8988T (cell line): Measurements from ENCODE around the gene MINDY4.

ENCODE experiments used
- DNase-seq: peaks from one replicate; pipeline ENCODE4 v3.0.0; 2011

The MINDY4 gene

DNA sequence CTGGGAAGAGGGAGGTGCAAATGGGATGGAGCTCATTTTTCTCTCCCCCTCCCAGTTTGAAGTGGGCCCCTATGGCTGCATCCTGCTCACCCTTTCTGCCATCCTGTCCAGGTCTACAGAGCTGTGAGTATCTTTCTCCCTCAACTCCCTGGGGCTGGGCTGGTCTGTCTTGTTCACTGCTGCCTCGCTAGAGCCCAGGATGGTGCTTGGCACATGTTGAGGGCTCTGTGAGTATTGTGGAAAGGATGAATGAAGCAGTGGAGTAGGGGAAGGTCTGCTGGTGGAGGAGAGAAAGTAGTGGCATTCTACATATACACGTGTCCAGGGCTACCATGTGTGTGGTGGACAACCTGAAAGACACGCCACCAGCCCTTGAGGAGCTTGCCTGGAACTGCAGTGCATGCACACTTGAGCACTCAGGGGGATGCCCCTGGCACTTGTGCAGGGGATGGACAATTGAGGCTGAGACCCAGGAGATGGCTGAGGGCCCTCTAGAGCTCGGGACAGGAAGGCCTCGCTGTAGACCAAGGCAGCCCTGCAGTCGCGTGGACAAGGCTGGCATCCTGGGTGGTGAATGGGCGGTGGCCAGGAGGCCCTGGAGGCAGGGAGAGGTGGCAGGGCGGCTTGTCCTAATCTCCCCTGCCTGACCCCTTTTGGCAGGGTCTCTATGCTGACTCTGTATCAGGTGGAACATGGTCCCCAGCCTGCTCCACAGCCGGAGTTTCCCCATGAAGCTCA is 88.2 kb downstream of the MINDY4 start:
- no peak for DNase-seq

DNA sequence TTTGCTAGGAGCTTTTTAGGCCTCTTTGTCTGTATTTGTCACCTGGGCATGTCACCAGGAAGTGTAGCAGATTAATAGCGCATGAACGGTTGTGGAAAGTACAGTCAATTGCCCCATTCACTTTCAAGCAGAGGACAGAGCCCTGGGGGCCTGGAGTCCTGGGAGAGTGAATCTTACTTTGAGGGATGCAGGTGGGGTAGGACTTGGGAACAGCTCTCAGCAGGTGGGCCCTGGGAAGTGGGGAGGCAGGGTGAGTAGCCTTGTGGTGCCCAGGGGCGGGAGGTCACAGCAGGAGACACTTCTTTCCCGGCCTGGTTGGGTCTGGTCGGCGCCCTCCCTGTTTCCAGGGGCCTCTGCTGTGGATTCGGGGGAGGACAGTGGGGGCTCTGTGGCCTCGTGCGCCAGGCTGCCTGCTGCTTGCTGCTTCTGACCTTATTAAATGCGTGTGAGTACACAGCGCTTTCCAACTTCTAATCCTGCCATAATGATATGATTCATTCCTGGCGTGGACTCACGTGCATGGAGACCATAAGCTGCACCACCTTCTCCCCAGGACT is 88.8 kb downstream of the MINDY4 start:
- no peak for DNase-seq

DNA sequence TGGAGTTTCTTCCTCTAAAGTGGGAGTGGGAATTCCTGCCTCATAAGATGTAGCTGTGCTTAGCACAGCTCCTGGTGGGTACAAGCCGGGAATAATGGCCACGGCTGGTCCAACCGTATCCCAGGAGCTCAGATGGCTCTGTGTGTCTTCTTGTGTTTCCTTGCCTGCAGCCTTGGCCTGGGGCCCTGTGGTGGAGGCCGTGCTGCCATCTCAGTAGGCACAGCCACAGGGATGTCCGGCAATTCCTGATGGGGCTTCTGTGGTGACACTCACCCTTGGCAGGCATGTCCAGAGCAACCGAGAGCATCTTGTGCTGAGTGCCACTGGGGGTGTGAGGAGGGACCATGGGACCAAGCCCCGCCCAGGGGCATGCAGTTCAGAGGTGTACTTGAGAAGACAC is 90.4 kb downstream of the MINDY4 start:
- DNase-seq: no peak

DNA sequence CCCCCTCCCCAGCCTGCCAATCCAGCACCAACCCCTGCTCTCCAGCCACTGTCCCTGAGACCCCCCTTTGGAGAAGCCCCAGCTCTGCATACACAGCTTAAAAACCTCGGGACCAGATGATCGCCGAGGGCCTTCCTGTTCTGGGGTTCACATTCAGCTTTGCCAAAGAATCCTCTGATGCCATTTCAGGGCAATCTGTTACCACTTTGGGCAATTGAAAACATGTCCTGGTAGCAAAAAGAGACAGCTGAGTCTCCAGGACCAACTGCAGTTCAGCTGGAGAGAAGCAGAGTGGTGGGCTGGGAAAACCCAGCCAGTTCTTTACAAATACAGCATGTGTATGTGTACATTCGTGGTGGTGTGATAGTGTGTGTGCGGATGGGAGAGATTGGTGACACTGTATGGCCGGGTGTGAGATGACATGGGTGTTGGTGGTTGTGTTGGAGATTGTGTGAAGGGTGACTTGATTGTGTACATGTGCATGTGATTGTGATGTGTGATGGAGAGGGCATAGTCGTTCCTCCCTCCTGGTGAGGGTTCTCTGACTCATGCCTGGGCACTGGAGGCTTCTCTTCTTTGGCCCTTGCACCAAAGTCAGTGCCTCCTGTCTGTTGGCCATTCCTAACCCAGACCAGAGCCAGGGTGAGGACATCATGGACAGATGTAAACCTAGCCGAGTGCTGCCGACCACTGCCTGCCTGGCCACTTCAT is 91.9 kb downstream of the MINDY4 start:
- no peak for DNase-seq

DNA sequence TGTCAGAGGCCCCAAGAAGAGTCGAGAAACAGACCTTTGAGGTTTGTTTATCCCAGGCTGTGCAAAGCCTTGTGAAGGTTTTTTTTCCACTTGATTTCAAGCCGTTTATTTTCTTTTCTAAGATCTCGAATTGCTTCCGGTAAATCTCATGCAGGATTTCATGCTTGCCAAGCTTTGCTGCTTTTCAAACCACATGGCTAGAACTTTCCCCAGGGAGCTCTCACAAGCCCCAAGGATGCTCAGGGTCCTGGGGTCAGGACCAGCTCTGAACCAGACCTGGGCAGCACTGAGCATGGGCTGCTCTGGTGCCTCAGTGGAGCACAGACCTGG is 92.5 kb downstream of the MINDY4 start:
- DNase-seq: no peak

GRCh38 chr7:30864101-30864500 is 92.9 kb downstream of the MINDY4 start:
- no peak for DNase-seq

DNA sequence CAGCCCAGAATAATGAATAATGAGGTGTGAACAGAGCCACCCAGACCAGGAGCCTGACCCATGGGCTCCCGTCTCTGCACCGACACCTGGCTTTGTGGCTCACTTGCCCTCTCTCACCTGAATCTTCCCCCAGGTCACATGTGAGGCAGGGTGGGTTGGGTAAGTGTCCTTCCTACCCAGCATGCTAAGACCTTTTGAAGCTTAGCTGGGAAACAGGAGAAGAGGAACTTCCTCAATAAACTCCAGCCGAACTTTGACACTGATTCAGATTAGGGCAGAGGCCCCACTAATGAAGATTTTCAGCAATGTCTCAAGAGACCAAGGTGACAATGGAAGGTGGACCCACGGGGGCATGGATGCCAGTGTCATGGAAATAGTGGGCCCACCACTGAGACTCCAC is 93.9 kb downstream of the MINDY4 start:
- DNase-seq: no peak

GRCh38 chr7:30865821-30866220 is 94.6 kb downstream of the MINDY4 start:
- no peak for DNase-seq

- DNase-seq: no peak
Measured at GRCh38 chr7:30866939-30867338, 95.7 kb downstream of the MINDY4 start.

GRCh38 chr7:30867483-30867882 is 96.3 kb downstream of the MINDY4 start:
- no peak for DNase-seq

- no peak for DNase-seq
Measured at GRCh38 chr7:30869794-30870611, 98.8 kb downstream of the MINDY4 start.

- DNase-seq: no peak
Measured at GRCh38 chr7:30870821-30871518, 99.8 kb downstream of the MINDY4 start.

DNA sequence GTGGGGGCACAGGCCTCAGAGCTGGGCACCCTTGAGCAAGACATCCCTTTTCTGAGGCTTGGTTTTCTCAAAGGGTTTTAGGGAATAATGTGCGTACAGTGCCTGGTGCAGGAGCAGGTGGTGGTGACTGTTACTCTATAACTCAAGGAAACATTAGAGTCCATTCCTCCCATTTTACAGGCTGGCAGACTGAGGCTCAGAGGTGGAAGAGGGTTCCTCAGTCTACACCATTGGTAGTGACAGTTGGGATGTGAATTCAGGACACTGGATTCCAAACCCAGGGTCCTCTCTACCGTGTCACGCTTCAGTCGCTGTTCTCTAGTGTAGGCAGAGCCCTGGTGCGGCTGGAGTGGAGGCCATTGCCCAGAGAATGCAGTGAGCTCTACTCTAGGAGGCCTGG is 100.4 kb downstream of the MINDY4 start:
- no peak for DNase-seq

- DNase-seq: no peak
Measured at GRCh38 chr7:30873207-30873606, 102.0 kb downstream of the MINDY4 start.

DNA sequence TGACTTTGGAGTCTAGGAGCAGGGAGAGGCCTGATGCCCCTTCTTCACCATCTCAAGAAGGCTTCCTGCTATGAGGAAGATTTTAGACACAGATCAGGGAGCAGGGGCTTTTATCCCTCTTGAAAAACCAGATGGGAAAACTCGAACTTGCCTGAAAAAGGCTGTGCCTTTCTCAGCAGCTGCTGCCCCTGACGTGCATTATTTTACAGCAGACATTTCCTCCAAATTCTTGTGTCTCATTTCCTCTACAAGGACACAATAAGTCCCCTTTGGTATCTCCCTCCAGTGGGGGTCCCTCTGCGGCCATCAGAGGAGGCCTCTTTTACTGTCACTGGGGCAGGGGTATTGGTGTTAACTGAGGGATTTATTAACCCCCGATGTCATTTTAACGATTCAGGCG is 102.4 kb downstream of the MINDY4 start:
- no peak for DNase-seq

DNA sequence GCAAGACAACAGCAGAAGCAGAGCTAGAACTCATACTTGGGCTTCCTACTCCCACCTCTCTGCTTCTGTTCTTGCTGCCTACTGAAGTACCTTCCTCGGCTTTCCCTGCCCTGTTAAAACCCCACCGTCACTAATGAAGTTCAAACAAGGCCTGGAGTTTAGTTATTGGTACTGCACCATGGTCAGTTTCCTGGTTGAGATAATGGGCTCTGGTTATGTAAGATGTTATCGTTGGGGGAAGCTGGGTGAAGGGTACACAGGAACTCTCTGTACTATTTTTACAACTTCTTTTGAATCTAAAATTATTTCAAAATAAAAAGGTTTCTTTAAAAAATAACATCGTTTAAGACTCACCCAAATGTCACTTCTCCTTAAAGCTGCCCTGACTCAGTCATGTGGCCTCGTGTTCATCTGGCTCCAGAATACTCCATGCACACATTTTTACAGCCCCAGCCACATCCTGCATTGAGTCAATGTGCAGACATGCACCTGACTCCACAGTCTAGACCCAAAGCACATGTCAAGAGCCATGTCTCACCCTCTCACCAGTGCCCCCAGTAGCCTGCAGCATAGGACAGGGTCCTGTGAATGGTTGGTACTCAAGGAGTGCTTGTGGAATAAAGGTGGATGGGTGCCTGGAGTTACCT is 103.6 kb downstream of the MINDY4 start:
- DNase-seq: no peak

- no peak for DNase-seq
Measured at GRCh38 chr7:30877015-30877769, 106.0 kb downstream of the MINDY4 start.

DNA sequence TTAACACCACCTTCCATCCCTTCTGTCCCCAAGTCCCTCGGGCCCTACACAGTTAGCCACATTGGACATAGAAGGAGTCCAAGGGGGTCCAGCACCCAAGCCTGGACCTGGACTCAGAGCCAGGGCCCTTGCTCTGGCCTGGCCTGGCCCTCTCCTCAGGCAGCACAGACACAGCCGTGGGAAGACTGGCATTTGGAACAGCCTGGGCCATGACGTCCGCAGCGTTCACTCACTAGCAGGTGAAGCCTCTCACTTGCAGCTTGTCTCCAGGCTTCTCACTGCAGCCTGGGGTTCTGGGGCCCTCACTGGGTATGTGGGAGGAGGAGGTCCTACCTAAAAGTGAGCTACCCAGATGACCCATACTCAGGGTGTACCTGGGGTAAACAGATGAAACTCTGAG is 106.8 kb downstream of the MINDY4 start:
- DNase-seq: no peak

DNA sequence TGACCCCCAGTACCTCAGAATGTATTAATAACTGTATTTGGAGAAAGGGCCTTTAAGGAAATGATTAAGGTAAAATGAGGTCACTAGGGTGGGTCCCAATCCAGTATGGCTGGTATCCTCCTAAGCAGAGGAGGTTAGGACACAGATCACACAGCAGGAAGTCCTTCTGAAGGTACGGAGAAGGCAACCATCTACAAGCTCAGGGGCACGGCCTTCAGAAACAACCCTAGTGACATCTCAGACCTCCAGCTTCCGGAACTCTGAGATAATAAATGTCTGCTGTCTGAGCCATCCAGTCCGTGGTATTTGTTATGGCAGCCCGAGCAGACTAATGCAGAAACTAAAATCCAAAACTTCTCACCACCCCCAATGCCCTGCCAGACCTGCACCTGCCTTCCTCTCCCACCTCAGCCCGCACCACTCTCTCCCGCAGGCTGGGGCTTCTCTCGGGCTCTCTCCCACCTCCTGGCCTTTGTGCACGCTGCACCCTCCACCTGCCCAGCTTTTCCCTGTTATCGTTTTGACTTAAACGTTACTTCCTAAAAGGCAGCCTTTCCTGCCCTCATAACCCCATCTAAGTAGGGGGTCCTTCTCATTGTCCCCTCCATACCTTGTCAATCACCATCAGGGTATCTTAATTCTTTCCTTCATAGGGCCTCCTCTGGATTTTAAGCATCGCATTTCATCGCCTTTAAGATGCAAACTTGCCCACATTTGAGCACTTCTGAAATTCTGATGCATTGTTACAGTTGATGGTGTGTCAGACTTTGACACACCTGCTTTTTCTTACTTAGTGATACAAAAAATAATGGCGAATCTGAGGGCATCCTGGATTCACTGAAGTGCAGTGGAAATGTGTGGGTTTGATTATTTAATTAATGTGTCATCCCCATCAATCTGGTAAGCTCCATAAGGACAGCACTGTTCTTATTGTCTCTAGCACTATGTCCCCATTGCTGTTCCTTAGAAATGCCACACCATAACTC is 108.2 kb downstream of the MINDY4 start:
- no peak for DNase-seq

- no peak for DNase-seq
Measured at GRCh38 chr7:30880125-30880720, 109.0 kb downstream of the MINDY4 start.
